DMS 273 (cell line): ENCODE measurements around the gene EFR3B.
"Not testable (repeated sequence)": the region's sequence is repeated elsewhere in the genome, so short reads cannot be mapped to it uniquely, and the experiment has no call there.

Experiments used
- DNase-seq: peaks from one replicate; lab custom pipeline; 2025; ENCODE audit not compliant: unreplicated experiment; lab: John Stamatoyannopoulos, UW

Gene EFR3B

GRCh38 chr2:25141120-25141519, 99.2 kb downstream of the EFR3B start:
- DNase-seq: no peak

GRCh38 chr2:25145803-25146202, 103.9 kb downstream of the EFR3B start:
- DNase-seq: no peak

- no peak for DNase-seq
Observed at GRCh38 chr2:25146896-25147295, 105.0 kb downstream of the EFR3B start.

GRCh38 chr2:25149646-25150045, 107.8 kb downstream of the EFR3B start:
- no peak for DNase-seq

GRCh38 chr2:25150993-25151392, 109.1 kb downstream of the EFR3B start:
- not testable (repeated sequence) for DNase-seq

GRCh38 chr2:25151718-25152117, 109.8 kb downstream of the EFR3B start:
- DNase-seq: no peak

GRCh38 chr2:25155401-25155800, 113.5 kb downstream of the EFR3B start:
- DNase-seq: no peak

GRCh38 chr2:25158096-25158852, 116.4 kb downstream of the EFR3B start:
- DNase-seq: no peak

- DNase-seq: peak; percentile 46
Observed at GRCh38 chr2:25159949-25160348, 118.1 kb downstream of the EFR3B start.

GRCh38 chr2:25160376-25160775, 118.5 kb downstream of the EFR3B start:
- DNase-seq: no peak

GRCh38 chr2:25161055-25161781, 119.3 kb downstream of the EFR3B start:
- no peak for DNase-seq

GRCh38 chr2:25162061-25162460, 120.2 kb downstream of the EFR3B start:
- not testable (repeated sequence) for DNase-seq

GRCh38 chr2:25164561-25164960, 122.7 kb downstream of the EFR3B start:
- no peak for DNase-seq

- peak; percentile 57 for DNase-seq
Observed at GRCh38 chr2:25165992-25166875, 124.4 kb downstream of the EFR3B start.

- peak; percentile 62 for DNase-seq
Observed at GRCh38 chr2:25168256-25169072, 126.6 kb downstream of the EFR3B start, which contains the start of gene POMC. TSS of gene POMC (minus strand) at chr2:25168580. CDS start at chr2:25164772, 3,808 bp downstream.

GRCh38 chr2:25169073-25169470, 127.2 kb downstream of the EFR3B start:
- DNase-seq: no peak

GRCh38 chr2:25170888-25171287, 129.0 kb downstream of the EFR3B start:
- DNase-seq: no peak

- DNase-seq: no peak
Observed at GRCh38 chr2:25173719-25174118, 131.8 kb downstream of the EFR3B start.

GRCh38 chr2:25174192-25174861, 132.5 kb downstream of the EFR3B start:
- no peak for DNase-seq

GRCh38 chr2:25176138-25176537, 134.3 kb downstream of the EFR3B start:
- DNase-seq: no peak
